CD14-positive monocyte (primary cell): ENCODE results near the gene CDK18. TPM values are rescaled to one million over a fixed set of nuclear protein-coding genes. Genes with fewer than 3 reads are reported as not detected.

ENCODE experiments used
- DNase-seq, 3 donors: peaks; one replicate each; pipeline ENCODE4 v3.0.0-alpha.2; 2011 to 2022
- H2AFZ ChIP-seq: 2 replicates; pipeline ENCODE4 v1.6.0; 2012; ENCODE audit warnings: mild to moderate bottlenecking, low read depth, low read length, inconsistent platforms; ENCODE audit not compliant: insufficient read depth, poor library complexity, severe bottlenecking
- H3K27ac ChIP-seq, 2 donors: 1 replicate in 1 of 2; 2 replicates in 1 of 2; pipeline ENCODE4 v1.5.1; 2012 to 2013; ENCODE audit warnings: low read length in 2 of 2, control low read depth in 1 of 2, inconsistent platforms in 1 of 2, low read depth in 1 of 2, mild to moderate bottlenecking in 1 of 2
- H3K27me3 ChIP-seq, 2 donors: one replicate each; pipeline versions ENCODE4 v1.6.0 to v1.6.1; 2011 to 2013; ENCODE audit warnings: low read length in 2 of 2; ENCODE audit not compliant: control insufficient read depth in 2 of 2, insufficient read depth in 2 of 2
- H3K36me3 ChIP-seq, 2 donors: replicated peaks in 1 of 2; 1 replicate in 1 of 2; 2 replicates in 1 of 2; pipeline versions ENCODE4 v1.5.1 to v1.6.1; 2012 to 2013; ENCODE audit warnings: low read length in 2 of 2, control low read depth in 1 of 2, inconsistent platforms in 1 of 2, mild to moderate bottlenecking in 1 of 2; ENCODE audit not compliant: insufficient read depth in 2 of 2, control insufficient read depth in 1 of 2
- H3K4me1 ChIP-seq, 2 donors: 1 replicate in 1 of 2; 2 replicates in 1 of 2; pipeline versions ENCODE4 v1.5.1 to v1.6.1; 2012 to 2013; ENCODE audit warnings: low read length in 2 of 2, control low read depth in 1 of 2, inconsistent platforms in 1 of 2, mild to moderate bottlenecking in 1 of 2, moderate library complexity in 1 of 2; ENCODE audit not compliant: insufficient read depth in 2 of 2, control insufficient read depth in 1 of 2
- H3K4me2 ChIP-seq: replicated peaks from 2 replicates; pipeline ENCODE3; 2012; ENCODE audit warnings: low read length, moderate library complexity, mild to moderate bottlenecking; ENCODE audit not compliant: poor library complexity, severe bottlenecking; ENCODE audit errors: extremely low read depth
- H3K4me3 ChIP-seq, 3 experiments: fragments of 200-600 bp in 1 of 3; sonication (generic) in 1 of 3; replicated peaks in 1 of 3; 1 replicate in 2 of 3; 2 replicates in 1 of 3; pipeline ENCODE4 v1.5.1; 2011 to 2013; ENCODE audit warnings: low read length in 3 of 3, mild to moderate bottlenecking in 3 of 3, control low read depth in 2 of 3, low read depth in 2 of 3, inconsistent platforms in 1 of 3, moderate library complexity in 1 of 3
- H3K79me2 ChIP-seq: 2 replicates; pipeline ENCODE4 v1.6.0; 2012; ENCODE audit warnings: mild to moderate bottlenecking, control low read depth, inconsistent platforms, low read length, moderate library complexity; ENCODE audit not compliant: insufficient read depth
- H3K9ac ChIP-seq: 2 replicates; pipeline ENCODE4 v1.6.0; 2017; ENCODE audit warnings: low read length, mild to moderate bottlenecking; ENCODE audit not compliant: insufficient read depth, poor library complexity, severe bottlenecking
- H3K9me3 ChIP-seq, 2 donors: replicated peaks in 1 of 2; 1 replicate in 1 of 2; 2 replicates in 1 of 2; pipeline versions ENCODE4 v1.5.1 to v1.6.1; 2012 to 2013; ENCODE audit warnings: low read length in 2 of 2, control low read depth in 1 of 2; ENCODE audit not compliant: control insufficient read depth in 1 of 2, insufficient read depth in 1 of 2
- H4K20me1 ChIP-seq: 2 replicates; pipeline ENCODE4 v1.6.0; 2012; ENCODE audit warnings: mild to moderate bottlenecking, low read length, control low read depth, moderate library complexity; ENCODE audit not compliant: insufficient read depth
- H3K27ac Mint-ChIP-seq, 7 donors: one replicate each; pipeline ENCODE4 v1.8.0; 2020; ENCODE audit warnings: mild to moderate bottlenecking in 7 of 7, mixed read lengths in 7 of 7, moderate library complexity in 6 of 7, inconsistent platforms in 2 of 7
- H3K27me3 Mint-ChIP-seq, 3 donors: one replicate each; pipeline ENCODE4 v1.8.0; 2021 to 2022; ENCODE audit warnings: low read depth in 3 of 3, mild to moderate bottlenecking in 3 of 3, mixed read lengths in 3 of 3, moderate library complexity in 3 of 3, inconsistent platforms in 1 of 3
- H3K36me3 Mint-ChIP-seq, 2 donors: one replicate each; pipeline ENCODE4 v1.8.0; 2020; ENCODE audit warnings: mixed read lengths in 2 of 2, inconsistent platforms in 1 of 2, mild to moderate bottlenecking in 1 of 2
- H3K4me1 Mint-ChIP-seq: one replicate; pipeline ENCODE4 v1.8.0; 2020; ENCODE audit warnings: mild to moderate bottlenecking, mixed read lengths
- H3K4me3 Mint-ChIP-seq, 2 donors: one replicate each; pipeline ENCODE4 v1.8.0; 2020; ENCODE audit warnings: mild to moderate bottlenecking in 2 of 2, mixed read lengths in 2 of 2, moderate library complexity in 1 of 2
- H3K9me3 Mint-ChIP-seq, 7 donors: one replicate each; pipeline ENCODE4 v1.8.0; 2020 to 2022; ENCODE audit warnings: mixed read lengths in 7 of 7, mild to moderate bottlenecking in 6 of 7, moderate library complexity in 6 of 7, inconsistent platforms in 2 of 7
- CTCF ChIP-seq: fragments of 200-600 bp; IDR thresholded peaks from one replicate; pipeline ENCODE4 v1.8.0; 2022; ENCODE audit warnings: antibody characterized with exemption, mild to moderate bottlenecking
- WGBS: methylation state at CpG from one replicate; pipeline ENCODE4 v1.1.5; 2013; ENCODE audit warnings: missing lambda C conversion rate; ENCODE audit not compliant: insufficient coverage; 5-methylcytosine and 5-hydroxymethylcytosine counted together
- intact Hi-C, 2 donors: fragments of 100-400 bp; cut with micrococcal nuclease; formaldehyde crosslinking; loops; one replicate each; pipeline versions ENCODE4 v1.15.0 to v1.15.1; 2023
- polyA plus RNA-seq, 3 donors: library from polyadenylated mRNA; depleted of rRNA in 1 of 3; unstranded in 2 of 3; stranded (reverse) in 1 of 3; fragments of 300-500 nt in 2 of 3; fragments of >200 nt in 1 of 3; fragmentation: Illumina TruSeq in 2 of 3; gene quantifications; 1 replicate in 2 of 3; 2 replicates in 1 of 3; pipeline ENCODE4 v1.2.3, GENCODE V29; 2012 to 2021

Gene CDK18
- polyA plus RNA-seq, 3 donors, result 0.48 to 4.4 (median 0.66) TPM

- H3K4me1 ChIP-seq, result peaks cover 4 to 11% of the 10 kb centered on the region in 2 donors
- no peak overlapping the region for H3K4me3 ChIP-seq
- no peak overlapping the region for H2AFZ ChIP-seq
- H3K9ac ChIP-seq, result no peak overlapping the region
- no peaks in the 10 kb centered on the region for H3K9me3 ChIP-seq
- no peak overlapping the region for H3K4me3 Mint-ChIP-seq
- TF ChIP-seq CTCF, result no peak
- H4K20me1 ChIP-seq, result no peaks in the 10 kb centered on the region
- no peak overlapping the region for H3K27ac ChIP-seq
- intact Hi-C loops, result no loop called here
- no peak for DNase-seq
- H3K27me3 ChIP-seq, result peaks cover 0 to 10% of the 10 kb centered on the region in 2 donors
- no peaks in the 10 kb centered on the region for H3K36me3 Mint-ChIP-seq
- H3K79me2 ChIP-seq, result no peaks in the 10 kb centered on the region
- no peak overlapping the region for H3K4me2 ChIP-seq
- H3K9me3 Mint-ChIP-seq, result peaks cover 0 to 2% (median 0%) of the 10 kb centered on the region in 7 donors
- H3K36me3 ChIP-seq, result no peaks in the 10 kb centered on the region
- no peak overlapping the region for H3K27ac Mint-ChIP-seq
- WGBS, result 83% methylated on average over 3 of the region's 4 CpGs
- H3K4me1 Mint-ChIP-seq, result peaks cover 7% of the 10 kb centered on the region
- H3K27me3 Mint-ChIP-seq, result peaks cover 29 to 57% (median 36%) of the 10 kb centered on the region in 3 donors
Measured at GRCh38 chr1:205494115-205494514, 10.4 kb upstream of the CDK18 start.

GRCh38 chr1:205495237-205495823, 9.1 kb upstream of the CDK18 start:
- Histone ChIP-seq H3K4me3 (no peak overlapping the region), H3K27me3 (peaks cover 0 to 5% of the 10 kb centered on the region in 2 donors), H3K9me3 (no peaks in the 10 kb centered on the region), H2AFZ (no peak overlapping the region), H3K4me1 (peaks cover 4 to 11% of the 10 kb centered on the region in 2 donors), H4K20me1 (no peaks in the 10 kb centered on the region), H3K9ac (no peak overlapping the region), H3K4me2 (no peak overlapping the region), H3K27ac (no peak overlapping the region), H3K79me2 (no peaks in the 10 kb centered on the region), H3K36me3 (no peaks in the 10 kb centered on the region)
- no peak overlapping the region for H3K27ac Mint-ChIP-seq
- no peaks in the 10 kb centered on the region for H3K36me3 Mint-ChIP-seq
- TF ChIP-seq CTCF, result no peak
- H3K4me3 Mint-ChIP-seq, result no peak overlapping the region
- H3K9me3 Mint-ChIP-seq, result peaks cover 0 to 2% (median 0%) of the 10 kb centered on the region in 7 donors
- H3K4me1 Mint-ChIP-seq, result peaks cover 7% of the 10 kb centered on the region
- intact Hi-C loops, result no loop called here
- H3K27me3 Mint-ChIP-seq, result peaks cover 23 to 47% (median 28%) of the 10 kb centered on the region in 3 donors
- WGBS, result 75% methylated on average over 3 of the region's 9 CpGs
- DNase-seq, result no peak
